ENCODE results near the gene MAP3K6.

GRCh38 chr1:27366113-27366410 lies 699 bp downstream of the MAP3K6 start:
- TF ChIP-seq, protein P1, sequence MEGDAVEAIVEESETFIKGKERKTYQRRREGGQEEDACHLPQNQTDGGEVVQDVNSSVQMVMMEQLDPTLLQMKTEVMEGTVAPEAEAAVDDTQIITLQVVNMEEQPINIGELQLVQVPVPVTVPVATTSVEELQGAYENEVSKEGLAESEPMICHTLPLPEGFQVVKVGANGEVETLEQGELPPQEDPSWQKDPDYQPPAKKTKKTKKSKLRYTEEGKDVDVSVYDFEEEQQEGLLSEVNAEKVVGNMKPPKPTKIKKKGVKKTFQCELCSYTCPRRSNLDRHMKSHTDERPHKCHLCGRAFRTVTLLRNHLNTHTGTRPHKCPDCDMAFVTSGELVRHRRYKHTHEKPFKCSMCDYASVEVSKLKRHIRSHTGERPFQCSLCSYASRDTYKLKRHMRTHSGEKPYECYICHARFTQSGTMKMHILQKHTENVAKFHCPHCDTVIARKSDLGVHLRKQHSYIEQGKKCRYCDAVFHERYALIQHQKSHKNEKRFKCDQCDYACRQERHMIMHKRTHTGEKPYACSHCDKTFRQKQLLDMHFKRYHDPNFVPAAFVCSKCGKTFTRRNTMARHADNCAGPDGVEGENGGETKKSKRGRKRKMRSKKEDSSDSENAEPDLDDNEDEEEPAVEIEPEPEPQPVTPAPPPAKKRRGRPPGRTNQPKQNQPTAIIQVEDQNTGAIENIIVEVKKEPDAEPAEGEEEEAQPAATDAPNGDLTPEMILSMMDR (IDR thresholded peaks at IDR 0.05): no peak
- no peak for TF ChIP-seq POLR2A (IDR thresholded peaks at IDR 0.05)

Measured in lower leg skin (tissue), 3 donors.